Measurements from ENCODE around the gene MAML3.

MAML3 gene

GRCh38 chr4:139767585-139767984 lies 386.4 kb downstream of the MAML3 start:
- TF ChIP-seq NFIC (IDR thresholded peaks at IDR 0.05) (no peak), CEBPB (IDR thresholded peaks at IDR 0.05) (no peak), ZBTB7A (IDR thresholded peaks at IDR 0.05; ENCODE audit: low read depth) (no peak), YY1 (IDR thresholded peaks at IDR 0.05; ENCODE audit: low read depth) (no peak), TCF12 (IDR thresholded peaks at IDR 0.05; ENCODE audit: low read depth) (no peak), FOXM1 (IDR thresholded peaks at IDR 0.05; ENCODE audit: borderline replicate concordance, low read depth) (no peak), TEAD4 (IDR thresholded peaks at IDR 0.05) (no peak), EP300 (IDR thresholded peaks at IDR 0.05; ENCODE audit: borderline replicate concordance) (no peak), MAX (IDR thresholded peaks at IDR 0.05) (no peak), RAD21 (IDR thresholded peaks at IDR 0.05; ENCODE audit: low read depth) (no peak), CREB1 (IDR thresholded peaks at IDR 0.05; ENCODE audit: low read depth) (no peak), TAF1 (IDR thresholded peaks at IDR 0.05; ENCODE audit: low read depth) (no peak), USF1 (IDR thresholded peaks at IDR 0.05) (no peak), EGR1 (IDR thresholded peaks at IDR 0.05) (no peak), REST (IDR thresholded peaks at IDR 0.05; ENCODE audit: low read depth) (no peak)

GRCh38 chr4:139767168-139767567 lies 386.8 kb downstream of the MAML3 start:
- no peak for TF ChIP-seq TAF1 (IDR thresholded peaks at IDR 0.05; ENCODE audit: low read depth)
- no peak for TF ChIP-seq ZBTB7A (IDR thresholded peaks at IDR 0.05; ENCODE audit: low read depth)
- TF ChIP-seq EP300 (IDR thresholded peaks at IDR 0.05; ENCODE audit: borderline replicate concordance), result no peak
- no peak for TF ChIP-seq FOXM1 (IDR thresholded peaks at IDR 0.05; ENCODE audit: borderline replicate concordance, low read depth)
- no peak for TF ChIP-seq YY1 (IDR thresholded peaks at IDR 0.05; ENCODE audit: low read depth)
- TF ChIP-seq TEAD4 (IDR thresholded peaks at IDR 0.05), result no peak
- TF ChIP-seq USF1 (IDR thresholded peaks at IDR 0.05), result no peak
- TF ChIP-seq EGR1 (IDR thresholded peaks at IDR 0.05), result no peak
- TF ChIP-seq CREB1 (IDR thresholded peaks at IDR 0.05; ENCODE audit: low read depth), result no peak
- no peak for TF ChIP-seq NFIC (IDR thresholded peaks at IDR 0.05)
- TF ChIP-seq REST (IDR thresholded peaks at IDR 0.05; ENCODE audit: low read depth), result no peak
- no peak for TF ChIP-seq RAD21 (IDR thresholded peaks at IDR 0.05; ENCODE audit: low read depth)

- TF ChIP-seq TAF1 (IDR thresholded peaks at IDR 0.05; ENCODE audit: low read depth), result no peak
- TF ChIP-seq EGR1 (IDR thresholded peaks at IDR 0.05), result no peak
- TF ChIP-seq CEBPB (IDR thresholded peaks at IDR 0.05), result no peak
- no peak for TF ChIP-seq TCF12 (IDR thresholded peaks at IDR 0.05; ENCODE audit: low read depth)
- no peak for TF ChIP-seq RAD21 (IDR thresholded peaks at IDR 0.05; ENCODE audit: low read depth)
- TF ChIP-seq REST (IDR thresholded peaks at IDR 0.05; ENCODE audit: low read depth), result no peak
- no peak for TF ChIP-seq CREB1 (IDR thresholded peaks at IDR 0.05; ENCODE audit: low read depth)
- TF ChIP-seq NFIC (IDR thresholded peaks at IDR 0.05), result no peak
Observed at GRCh38 chr4:139764686-139765310, 389.2 kb downstream of the MAML3 start.

GRCh38 chr4:139764182-139764581 lies 389.8 kb downstream of the MAML3 start:
- no peak for TF ChIP-seq MAX (IDR thresholded peaks at IDR 0.05)
- TF ChIP-seq YY1 (IDR thresholded peaks at IDR 0.05; ENCODE audit: low read depth), result no peak

- TF ChIP-seq CEBPB (IDR thresholded peaks at IDR 0.05), result no peak
- no peak for TF ChIP-seq NFIC (IDR thresholded peaks at IDR 0.05)
- no peak for TF ChIP-seq RAD21 (IDR thresholded peaks at IDR 0.05; ENCODE audit: low read depth)
- no peak for TF ChIP-seq FOXM1 (IDR thresholded peaks at IDR 0.05; ENCODE audit: borderline replicate concordance, low read depth)
- TF ChIP-seq EGR1 (IDR thresholded peaks at IDR 0.05), result no peak
- TF ChIP-seq REST (IDR thresholded peaks at IDR 0.05; ENCODE audit: low read depth), result no peak
Observed at GRCh38 chr4:139763672-139764071, 390.3 kb downstream of the MAML3 start.

Measured in Ishikawa (cell line).